HK-2 (cell line): ENCODE results near the gene GCSH.

ENCODE experiments used
- DNase-seq: peaks from one replicate; pipeline ENCODE4 v3.0.0-alpha.2; 2018; ENCODE audit not compliant: unreplicated experiment

Gene GCSH

DNA sequence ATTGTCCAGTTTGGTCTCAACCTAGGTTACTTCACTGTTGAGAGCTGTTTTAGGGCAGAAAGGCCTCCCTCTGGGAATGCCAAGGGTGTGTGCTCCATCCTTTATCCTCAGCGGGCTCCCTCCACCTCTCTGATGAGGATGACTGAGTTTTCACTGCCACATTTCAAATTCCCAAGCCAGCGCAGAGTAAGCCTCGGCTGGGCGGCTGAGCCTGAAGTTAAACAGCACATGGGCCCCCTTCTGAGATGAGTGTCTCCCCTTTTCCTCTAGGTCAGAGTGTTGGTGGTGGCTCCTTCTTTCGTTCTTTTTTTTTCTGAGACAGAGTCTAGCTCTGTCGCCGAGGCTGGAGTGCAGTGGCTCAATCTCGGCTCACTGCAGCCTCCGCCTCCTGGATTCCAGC, 5.5 kb upstream of the GCSH start:
- DNase-seq: no peak

DNA sequence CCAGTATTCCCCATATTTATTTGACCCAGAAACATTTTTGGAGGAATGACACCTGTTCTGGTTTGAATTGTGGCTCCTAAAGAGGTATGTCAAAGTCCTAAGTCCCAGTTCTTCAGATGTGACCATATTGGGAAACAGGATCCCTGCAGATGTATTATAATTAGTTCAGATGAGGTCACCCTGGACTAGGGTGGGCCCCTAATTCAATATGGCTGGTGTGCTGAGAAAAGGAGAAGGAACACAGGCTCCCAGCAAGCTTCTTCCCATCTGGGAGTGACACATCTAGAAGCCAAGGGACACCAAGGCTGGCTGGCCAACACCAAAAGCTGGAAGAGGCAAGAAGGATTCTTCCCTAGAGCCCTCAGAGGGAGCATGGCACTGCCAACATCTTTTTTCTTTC, 3.8 kb upstream of the GCSH start:
- no peak for DNase-seq

DNA sequence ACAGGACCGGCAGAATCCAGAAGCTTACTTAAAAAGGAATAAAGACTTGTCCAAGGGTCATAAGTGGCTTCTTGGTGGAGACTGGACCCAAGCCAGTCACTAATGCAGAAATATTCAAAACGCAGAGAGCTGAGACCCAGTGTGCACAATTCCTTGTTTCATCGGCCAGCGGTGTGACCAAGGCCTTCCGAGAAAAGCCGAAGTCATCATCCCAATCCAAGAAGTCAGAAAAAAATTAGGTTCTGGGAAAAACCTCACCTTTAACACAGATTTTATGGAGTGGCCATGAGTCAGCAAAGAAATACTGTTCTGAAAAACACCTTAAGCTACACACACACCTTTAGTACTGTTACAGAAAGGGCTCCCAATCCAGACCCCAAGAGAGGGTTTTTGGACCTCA, 1.0 kb upstream of the GCSH start:
- no peak for DNase-seq

DNA sequence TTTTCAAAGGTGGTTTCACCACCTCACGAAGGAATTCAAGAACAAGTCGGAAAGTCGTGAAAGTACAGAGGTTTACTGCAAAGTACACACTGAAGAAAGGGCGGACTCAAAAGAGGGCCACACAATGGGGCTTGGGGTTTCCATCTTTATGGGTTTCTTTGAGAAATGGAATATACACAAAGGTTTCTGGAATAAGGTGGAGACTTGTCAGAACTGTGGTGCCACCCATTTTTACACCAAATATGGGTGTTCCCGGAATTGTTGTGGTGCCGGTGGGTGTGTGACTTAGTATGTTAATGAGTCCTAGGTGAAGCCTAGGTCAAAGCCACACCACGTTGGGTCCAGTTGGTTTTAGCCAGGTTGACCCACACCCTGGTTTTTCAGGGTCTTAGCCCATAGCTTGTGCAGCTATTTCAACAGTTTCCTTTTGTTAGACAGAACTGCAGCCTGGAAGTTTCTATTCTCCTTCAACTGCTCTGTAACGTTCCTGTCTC, 567 bp upstream of the GCSH start:
- DNase-seq: no peak

DNA sequence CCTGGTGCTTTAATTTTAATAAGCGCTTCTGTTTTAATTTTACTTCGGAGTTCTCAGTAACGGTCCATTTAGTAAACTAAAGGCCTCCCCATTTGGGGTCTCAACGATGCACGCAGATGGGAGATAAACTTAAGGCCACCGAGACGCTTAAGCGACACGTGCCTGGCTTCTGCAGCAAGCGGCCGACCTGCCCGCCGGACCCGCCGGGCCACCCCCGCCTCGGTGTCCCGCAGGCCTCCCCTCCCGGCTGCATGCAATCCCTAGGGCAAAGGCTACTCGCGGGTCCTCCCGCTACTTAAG, 592 bp downstream of the GCSH start:
- DNase-seq: no peak

DNA sequence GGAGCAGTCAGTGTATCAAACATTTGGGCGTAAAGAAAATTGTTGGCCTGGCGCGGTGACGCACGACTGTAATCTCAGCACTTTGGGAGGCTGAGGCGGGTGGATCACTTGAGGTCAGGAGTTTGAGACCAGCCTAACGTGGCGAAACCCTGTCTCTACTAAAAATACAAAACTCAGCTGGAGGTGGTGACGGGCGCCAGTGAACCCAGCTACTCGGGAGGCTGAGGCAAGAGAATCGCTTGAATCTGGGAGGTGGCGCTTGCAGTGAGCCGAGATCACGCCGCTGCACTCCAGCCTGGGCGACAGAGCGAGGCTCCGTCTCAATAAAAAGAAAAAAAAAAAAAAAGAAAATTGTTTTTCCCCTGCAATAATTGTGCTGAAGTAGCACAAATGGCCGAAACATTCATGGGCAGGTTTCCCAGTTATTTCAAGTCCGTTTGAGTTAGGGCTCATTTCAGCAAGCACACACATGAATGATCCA, 1.4 kb downstream of the GCSH start:
- no peak for DNase-seq

DNA sequence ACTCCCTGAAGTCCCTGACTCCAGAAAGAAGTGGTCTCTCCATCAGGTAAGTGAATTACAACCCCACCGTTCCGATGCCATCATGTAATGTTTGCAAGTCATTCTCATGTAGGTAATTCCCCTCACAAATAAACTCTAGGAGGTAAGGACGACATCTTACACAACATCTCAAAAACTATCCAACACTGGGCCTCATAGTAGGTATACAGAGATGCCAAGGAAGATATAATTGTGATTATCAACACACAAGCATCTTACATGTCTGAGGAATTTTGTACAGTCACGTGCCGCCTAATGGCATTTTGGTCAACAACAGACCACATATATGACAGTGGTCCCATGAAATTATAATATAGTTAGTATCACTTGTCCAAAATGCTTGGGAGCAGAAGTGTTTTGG, 7.4 kb downstream of the GCSH start:
- DNase-seq: no peak

DNA sequence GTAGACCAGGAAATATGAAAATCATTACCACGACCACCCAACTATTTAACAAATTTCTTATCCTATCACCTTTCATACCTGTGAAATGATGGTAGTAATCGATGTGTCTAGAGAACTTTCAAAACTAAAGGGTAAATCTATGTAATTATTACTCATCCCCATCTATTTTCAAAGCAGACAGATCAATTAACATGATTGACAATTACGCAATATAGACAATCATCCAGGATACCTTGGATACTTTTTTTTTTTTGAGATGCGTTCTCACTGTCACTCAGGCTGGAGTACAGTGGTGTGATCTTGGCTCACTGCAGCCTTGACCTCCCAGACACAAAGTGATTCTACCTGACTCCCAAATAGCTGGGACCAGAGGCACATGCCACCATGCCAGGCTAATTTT, 15.2 kb downstream of the GCSH start:
- DNase-seq: no peak

DNA sequence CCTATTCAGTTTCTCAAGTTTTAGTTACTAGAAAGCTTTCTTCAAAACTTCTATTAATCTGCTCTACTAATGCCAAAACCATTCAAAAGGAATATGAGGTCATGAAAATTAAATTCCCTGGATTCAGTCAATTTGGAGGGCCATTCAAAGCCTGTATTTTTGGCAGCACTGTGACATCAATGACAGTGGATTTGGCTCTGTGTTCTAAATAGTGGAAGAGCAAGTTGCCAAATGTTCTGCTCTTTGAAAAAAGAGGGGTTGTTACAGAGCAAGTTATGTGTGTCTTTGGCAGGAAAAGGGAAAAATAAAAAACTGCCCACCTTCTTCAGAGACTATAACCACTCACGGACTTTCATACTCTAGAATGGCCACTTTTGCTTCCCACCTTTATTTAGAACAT, 16.0 kb downstream of the GCSH start:
- no peak for DNase-seq

DNA sequence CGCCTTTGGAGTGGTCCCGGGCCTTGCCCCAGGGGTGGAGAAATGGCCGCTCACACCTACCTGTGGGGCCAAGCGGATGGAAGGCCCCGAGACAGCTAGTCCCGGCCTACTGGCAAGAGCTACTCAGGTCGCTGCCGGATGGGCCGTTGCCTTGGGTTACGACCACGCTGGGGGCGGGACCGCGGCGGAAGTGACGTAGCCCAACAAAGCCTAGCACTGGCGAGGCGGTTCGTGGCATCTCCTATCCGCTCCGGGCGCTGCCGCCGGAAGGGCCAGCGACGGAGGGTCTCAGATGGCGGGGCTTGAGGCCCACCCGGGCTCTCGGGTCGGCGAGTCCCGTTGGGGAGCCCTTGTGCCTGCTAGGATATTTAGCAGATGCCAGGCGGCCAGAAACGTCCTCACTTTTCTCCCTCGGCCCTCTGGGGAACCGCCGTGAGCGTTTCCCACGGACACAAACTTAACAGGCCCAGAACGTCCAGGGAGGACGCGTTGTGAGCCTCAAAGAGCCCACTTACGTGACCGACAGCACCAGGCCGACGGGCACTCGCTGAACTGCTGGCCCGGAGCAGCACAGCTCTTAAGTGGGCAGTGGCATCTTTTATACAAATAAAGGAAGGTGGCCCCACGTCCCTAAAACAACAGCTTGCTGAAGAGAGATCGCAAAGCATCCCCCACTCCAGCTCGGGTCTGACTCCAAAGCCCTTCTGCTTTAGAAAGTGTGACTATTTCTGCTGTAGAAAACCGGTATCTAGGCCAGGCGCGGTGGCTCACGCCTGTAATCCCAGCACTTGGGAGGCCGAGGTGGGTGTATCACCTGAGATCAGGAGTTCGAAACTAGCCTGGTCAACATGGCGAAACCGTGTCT, 18.9 kb downstream of the GCSH start, which contains the start of gene C16orf46:
Gene C16orf46 (minus strand): TSS at position 163 of the 865 bp plus-strand sequence. CDS start 13,283 bp downstream, outside the sequence.
- peak; percentile 98 for DNase-seq

DNA sequence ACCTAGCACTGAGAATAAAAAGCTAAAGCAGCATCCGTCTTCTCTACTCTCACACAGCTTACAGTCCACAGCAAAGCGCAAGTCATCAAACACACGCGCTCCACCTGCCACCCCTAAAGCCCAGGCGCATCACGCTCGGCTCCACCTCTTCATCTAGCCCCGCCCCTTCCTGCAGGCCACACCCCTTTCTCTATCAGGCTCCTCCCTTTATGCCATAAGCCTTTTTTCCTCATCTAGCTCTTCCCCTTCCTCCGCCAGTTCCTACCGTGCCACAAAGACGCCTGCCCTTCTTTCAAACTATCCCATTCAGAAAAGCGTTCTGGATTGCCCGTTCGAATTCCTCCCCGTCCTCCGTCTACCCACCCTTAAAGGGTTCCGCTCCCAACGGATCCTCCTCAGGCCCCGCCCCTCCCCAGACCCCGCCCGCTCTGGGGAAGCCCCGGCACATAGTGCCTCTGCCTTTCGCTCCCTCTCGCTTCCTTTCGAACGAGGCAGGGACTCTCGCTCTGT, 19.6 kb downstream of the GCSH start:
- DNase-seq: peak; percentile 88

DNA sequence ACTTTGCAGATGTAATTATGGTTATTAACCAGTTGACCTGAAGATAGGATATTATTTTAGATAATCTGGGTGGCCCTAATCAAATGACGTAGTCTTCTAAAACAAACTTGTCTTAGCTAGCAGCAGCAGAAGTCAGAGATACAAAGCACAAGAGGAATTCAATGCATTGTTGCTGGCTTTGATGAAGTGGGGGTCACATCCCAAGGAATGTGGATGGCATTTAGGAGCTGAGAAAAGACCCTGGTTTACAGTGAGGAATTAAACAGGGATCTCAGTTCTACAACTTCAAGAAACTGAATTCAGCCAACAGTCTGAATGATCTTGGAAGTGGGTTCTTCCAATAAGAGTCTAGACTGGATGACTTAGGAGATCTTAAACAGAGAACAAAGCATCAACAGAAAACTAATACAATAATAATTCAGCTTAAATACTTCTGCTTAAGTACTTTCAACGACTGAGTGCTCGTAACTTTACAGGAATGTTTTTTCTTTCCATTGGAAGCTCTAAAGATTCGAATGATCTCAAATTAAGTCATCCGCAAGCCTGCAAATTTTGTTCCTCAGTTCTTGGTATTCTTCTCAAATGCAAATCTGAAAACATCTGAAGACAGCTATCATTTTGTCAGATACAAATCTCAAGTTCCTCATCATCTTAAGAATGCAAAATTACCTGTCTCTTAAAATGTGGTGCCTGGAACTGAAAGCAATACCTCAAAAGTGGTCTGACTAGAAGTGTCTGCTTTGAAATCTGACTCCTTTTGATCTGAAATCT, 22.4 kb downstream of the GCSH start:
- DNase-seq: no peak

DNA sequence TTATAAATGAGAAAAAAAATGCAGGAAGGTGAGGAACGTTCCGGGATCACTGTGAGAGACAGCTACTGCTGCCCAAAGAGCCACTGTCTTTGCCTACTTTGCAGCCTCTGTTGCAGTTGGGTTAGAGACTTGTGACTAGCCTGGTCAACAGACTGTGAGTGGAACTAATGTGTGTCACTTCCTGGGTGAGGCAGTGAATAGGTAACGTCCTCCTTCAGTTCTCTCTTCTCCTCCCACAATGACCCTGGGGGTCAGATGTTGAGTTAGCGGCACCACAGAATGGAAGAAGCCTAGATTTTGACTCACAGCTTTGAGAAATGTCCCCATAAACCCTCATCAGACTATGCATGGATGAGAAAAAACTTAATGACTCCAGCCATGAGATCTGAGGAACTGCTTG, 24.4 kb downstream of the GCSH start:
- peak; percentile 27 for DNase-seq

DNA sequence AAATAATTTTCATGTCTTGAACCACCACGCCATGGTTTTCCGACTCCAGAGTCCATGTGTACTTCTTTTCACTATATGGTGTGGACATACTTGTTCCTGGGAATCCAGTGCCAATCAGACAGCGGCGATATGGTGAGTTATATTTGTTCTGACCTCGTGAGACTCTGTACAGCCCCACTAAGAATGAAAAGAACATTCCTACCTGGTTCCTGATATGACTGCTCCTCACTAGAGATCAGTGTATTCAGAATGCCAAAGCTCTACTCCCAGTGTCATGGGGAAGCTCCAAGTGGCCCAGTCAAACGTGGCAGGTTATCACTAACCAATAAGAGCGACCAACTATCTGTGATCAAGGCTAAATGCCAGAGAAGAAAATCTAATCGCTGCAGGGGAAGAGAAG, 25.2 kb downstream of the GCSH start:
- DNase-seq: no peak

DNA sequence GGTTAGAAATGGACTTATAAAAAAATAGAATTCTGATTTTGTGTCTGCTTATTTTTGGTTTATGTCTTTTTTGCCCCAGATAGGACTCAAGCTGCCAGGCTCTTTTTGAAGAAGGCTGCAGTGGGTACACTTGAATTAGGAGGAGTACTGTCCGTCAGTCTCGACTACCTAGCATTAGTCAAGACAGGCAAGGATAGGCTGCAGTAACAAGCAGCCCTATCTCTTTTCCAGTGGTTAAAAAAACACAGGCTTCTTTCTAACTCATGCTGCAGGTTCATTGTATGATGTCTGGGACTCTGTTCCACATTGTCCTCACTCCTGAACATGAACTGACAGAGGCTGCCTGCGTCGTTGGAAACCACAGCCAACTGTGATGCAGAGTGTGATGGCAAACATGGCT, 27.1 kb downstream of the GCSH start:
- DNase-seq: no peak

DNA sequence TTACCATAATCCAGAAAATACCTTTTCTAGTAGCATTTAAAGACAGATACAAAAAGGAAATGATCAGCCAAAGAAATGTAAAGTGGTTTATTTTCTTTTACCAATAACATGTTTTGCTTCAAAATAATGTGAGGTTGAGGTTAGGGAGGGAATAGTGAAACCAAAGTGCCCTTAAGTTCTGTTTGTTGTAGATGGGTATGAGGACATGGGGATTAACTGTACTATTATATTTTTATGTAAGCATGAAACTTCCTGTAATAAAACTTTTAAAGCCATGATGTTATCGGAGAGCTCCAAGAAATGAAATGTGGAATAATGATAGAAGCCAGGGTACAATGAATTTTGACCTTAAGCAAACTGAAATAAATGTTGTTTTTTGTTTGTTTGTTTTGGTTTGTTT, 29.0 kb downstream of the GCSH start:
- DNase-seq: no peak

DNA sequence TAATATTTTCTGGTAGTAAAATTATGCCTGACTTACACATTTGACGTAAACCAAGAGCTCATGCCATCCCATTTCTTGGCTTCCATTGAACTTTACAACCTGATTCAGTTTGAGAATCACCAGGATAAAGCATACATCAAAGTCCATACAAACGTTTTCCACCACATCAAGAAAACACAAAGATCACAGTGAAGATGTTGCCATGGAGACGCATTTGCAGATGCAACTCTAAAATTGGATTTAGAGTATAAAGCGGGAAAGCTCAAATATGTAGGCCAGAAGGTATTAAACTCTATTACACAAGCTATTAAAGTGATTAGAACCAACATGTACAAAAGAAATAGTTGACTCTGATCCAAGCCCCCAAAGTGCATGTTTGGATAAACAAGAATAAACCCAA, 29.5 kb downstream of the GCSH start:
- no peak for DNase-seq

DNA sequence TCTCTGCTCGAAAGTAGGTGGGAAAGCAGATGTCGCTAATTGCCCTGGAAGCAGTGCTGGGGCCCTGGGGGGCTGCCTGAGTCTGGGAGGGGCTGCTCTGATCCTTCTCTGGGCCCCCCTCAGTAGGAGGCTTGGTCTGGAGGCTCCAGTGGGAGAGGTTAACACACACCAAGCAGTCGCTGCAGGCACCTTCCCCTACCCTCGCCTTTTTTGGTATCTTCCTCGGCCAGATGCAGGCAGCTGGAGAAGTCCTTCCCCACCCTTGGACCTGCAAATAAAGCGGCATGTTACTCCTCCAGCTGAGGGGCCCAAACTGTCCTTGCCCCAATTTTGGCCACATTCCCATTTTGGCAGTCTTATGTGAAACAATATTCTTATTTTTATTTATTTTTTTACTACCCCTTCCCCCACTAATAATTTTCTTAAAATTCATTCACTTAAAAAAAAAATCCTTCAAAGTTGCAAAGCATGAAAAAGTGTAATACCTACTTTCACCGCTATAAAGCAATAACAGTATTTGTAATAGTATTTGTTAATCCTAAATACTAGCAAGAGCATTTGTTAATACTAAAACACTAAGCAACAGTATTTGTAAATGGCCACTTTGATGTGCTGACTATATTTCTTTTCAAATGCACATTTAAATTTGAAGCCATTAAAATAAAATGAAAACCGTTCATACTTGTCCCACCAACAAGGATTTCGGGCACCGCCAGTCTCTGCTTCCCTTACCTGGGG, 34.2 kb downstream of the GCSH start:
- no peak for DNase-seq

DNA sequence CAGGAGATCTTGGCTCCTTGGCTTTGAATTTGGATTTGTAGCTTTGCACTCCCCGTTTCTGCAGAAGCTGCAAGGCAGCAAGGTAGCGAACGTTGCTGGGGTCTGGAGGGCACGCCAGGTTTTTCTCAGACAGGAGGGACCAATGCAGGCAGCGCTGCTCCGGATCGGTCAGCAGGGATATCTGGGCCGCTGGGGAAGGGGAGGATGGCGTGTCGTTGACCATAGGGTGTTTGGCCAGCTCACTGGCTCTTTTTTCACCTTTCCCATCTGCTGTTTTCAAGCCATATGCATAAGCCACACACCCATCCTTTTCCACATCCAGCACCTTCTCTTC, 34.9 kb downstream of the GCSH start:
- DNase-seq: no peak

DNA sequence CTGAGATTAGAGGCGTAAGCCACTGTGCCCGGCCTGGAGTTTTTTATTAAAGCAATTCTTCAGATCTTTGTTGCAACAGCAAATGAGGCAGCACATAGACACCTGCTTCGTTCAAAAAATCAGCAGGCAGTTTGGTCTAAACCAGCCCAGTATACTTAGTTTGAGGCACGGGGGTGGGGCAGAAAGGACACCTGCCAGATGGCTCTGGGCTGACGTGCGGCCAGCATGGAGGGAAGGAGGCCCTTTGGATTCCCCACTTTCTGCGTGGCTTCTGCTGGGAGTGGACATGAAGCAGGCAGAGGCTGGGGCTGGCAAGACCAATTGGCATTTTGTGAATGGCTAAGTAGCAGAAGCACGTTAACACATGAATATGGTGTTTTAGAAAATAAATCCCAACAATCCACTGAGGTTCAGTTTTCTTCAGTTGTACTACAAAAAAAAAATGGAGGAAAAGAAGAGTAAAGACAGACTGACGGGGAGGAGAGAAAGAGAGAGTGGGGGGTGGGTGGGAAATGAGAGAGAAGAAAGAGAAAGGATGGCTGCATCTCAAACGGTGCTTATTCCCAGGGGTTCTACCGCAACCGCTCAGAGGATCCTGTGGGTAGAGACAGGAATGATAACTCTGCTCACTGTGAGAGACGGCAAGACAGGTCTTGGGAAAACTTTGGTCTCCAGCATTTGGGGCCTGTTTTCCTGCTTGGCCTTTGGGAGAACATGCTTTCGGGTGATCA, 35.5 kb downstream of the GCSH start:
- no peak for DNase-seq

DNA sequence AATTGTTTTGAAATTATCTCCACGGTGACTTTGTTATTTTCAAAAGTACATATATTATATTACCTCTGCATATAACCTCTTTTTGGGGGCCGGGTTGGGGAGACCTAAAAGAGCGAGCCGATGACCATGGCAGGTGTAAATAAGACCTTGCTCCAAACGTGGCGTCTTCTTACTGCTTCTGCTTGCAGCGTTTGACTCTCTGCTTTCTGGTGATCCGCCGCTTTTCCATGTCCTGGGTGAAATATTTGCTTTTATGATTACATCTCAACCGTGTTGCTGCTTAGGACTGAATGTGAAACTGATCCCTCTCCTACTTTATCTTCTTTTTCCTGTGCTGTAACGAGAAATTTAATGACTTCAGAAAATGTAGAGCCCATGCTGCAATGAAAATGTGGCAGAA, 42.4 kb downstream of the GCSH start:
- no peak for DNase-seq

DNA sequence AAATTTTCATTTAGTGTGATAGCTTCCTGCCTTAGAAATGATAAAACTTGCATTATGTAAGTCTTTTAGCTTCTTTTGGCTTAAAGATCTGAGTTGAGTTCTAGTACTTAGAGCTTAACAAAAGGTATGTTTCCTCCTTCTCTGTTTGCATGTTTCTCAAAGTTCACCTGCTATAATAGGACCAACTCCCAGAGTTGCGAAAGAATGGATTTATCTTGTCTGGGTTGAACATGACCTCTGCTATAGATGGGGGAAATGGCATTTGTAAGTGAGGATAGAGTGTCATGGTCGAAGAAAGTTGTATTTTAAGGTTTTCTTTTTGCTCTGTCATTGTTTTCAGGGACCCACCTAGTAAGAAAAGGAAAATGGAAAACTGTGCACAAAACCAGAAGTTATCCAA, 53.4 kb downstream of the GCSH start:
- no peak for DNase-seq
